Glutamatergic neuron (in vitro differentiated cells): ENCODE results near the gene C4BPA. TPM values are rescaled to one million over a fixed set of nuclear protein-coding genes. Genes with fewer than 3 reads are reported as not detected.

ENCODE experiments used
- DNase-seq: peaks from one replicate; pipeline ENCODE4 v3.0.0; 2022
- H3K27ac Mint-ChIP-seq: one replicate; pipeline ENCODE4 v1.8.0; 2020; ENCODE audit warnings: mild to moderate bottlenecking, mixed read lengths, inconsistent platforms; ENCODE audit not compliant: unreplicated experiment
- H3K27me3 Mint-ChIP-seq: one replicate; pipeline ENCODE4 v1.8.0; 2020; ENCODE audit warnings: mild to moderate bottlenecking, moderate library complexity, mixed read lengths, inconsistent platforms; ENCODE audit not compliant: unreplicated experiment
- H3K36me3 Mint-ChIP-seq: one replicate; pipeline ENCODE4 v1.8.0; 2020; ENCODE audit warnings: mild to moderate bottlenecking, mixed read lengths, inconsistent platforms; ENCODE audit not compliant: unreplicated experiment
- H3K4me1 Mint-ChIP-seq: one replicate; pipeline ENCODE4 v1.8.0; 2020; ENCODE audit warnings: mild to moderate bottlenecking, low read depth, mixed read lengths, inconsistent platforms; ENCODE audit not compliant: unreplicated experiment
- H3K4me3 Mint-ChIP-seq: one replicate; pipeline ENCODE4 v1.8.0; 2020; ENCODE audit warnings: mild to moderate bottlenecking, mixed read lengths, inconsistent platforms; ENCODE audit not compliant: unreplicated experiment
- H3K9me3 Mint-ChIP-seq: one replicate; pipeline ENCODE4 v1.8.0; 2020; ENCODE audit warnings: mild to moderate bottlenecking, moderate library complexity, mixed read lengths, inconsistent platforms; ENCODE audit not compliant: unreplicated experiment
- CTCF ChIP-seq: fragments of 200-600 bp; sonication (generic); IDR thresholded peaks from one replicate; pipeline ENCODE4 v1.5.0; 2021; ENCODE audit not compliant: partially characterized antibody, unreplicated experiment
- total RNA-seq: library from RNA; stranded (reverse); fragmentation: NEBNext Ultra II Directional; extraction: Animal tissue kit (Norgen Biotek cat#: 25700); gene quantifications from one replicate; pipeline ENCODE4 v1.2.1, GENCODE V29; 2021; ENCODE audit not compliant: unreplicated experiment

C4BPA gene
- total RNA-seq, 1 donor from 2014 or later = not detected

GRCh38 chr1:207076181-207076955 lies 27.7 kb upstream of the C4BPA start:
- no peaks in the 10 kb centered on the region for H3K4me1 Mint-ChIP-seq
- H3K36me3 Mint-ChIP-seq = no peaks in the 10 kb centered on the region
- no peaks in the 10 kb centered on the region for H3K9me3 Mint-ChIP-seq
- no peak for DNase-seq
- no peak overlapping the region for H3K4me3 Mint-ChIP-seq
- no peak for TF ChIP-seq CTCF
- no peak overlapping the region for H3K27ac Mint-ChIP-seq
- H3K27me3 Mint-ChIP-seq = no peaks in the 10 kb centered on the region

- Mint-ChIP-seq H3K27ac (no peak overlapping the region), H3K36me3 (no peaks in the 10 kb centered on the region), H3K4me3 (no peak overlapping the region), H3K27me3 (no peaks in the 10 kb centered on the region), H3K4me1 (no peaks in the 10 kb centered on the region), H3K9me3 (no peaks in the 10 kb centered on the region)
- TF ChIP-seq CTCF = no peak
- DNase-seq = no peak
These were observed 27.0 kb upstream of the C4BPA start for GRCh38 chr1:207077012-207077411.

- no peaks in the 10 kb centered on the region for H3K4me1 Mint-ChIP-seq
- H3K9me3 Mint-ChIP-seq = no peaks in the 10 kb centered on the region
- TF ChIP-seq CTCF = peak; percentile 78
- H3K36me3 Mint-ChIP-seq = no peaks in the 10 kb centered on the region
- no peaks in the 10 kb centered on the region for H3K27me3 Mint-ChIP-seq
- no peak overlapping the region for H3K27ac Mint-ChIP-seq
- peak; percentile 42 for DNase-seq
- no peak overlapping the region for H3K4me3 Mint-ChIP-seq
These were observed 26.3 kb upstream of the C4BPA start for GRCh38 chr1:207077470-207078377.

GRCh38 chr1:207078578-207079132 lies 25.4 kb upstream of the C4BPA start:
- Mint-ChIP-seq H3K4me1 (no peaks in the 10 kb centered on the region), H3K27me3 (no peaks in the 10 kb centered on the region), H3K9me3 (no peaks in the 10 kb centered on the region), H3K36me3 (no peaks in the 10 kb centered on the region), H3K27ac (no peak overlapping the region), H3K4me3 (no peak overlapping the region)
- no peak for DNase-seq
- TF ChIP-seq CTCF = no peak
